ENCODE data around the gene FAM234B. TPM values are rescaled to one million over a fixed set of nuclear protein-coding genes. Genes with fewer than 3 reads are reported as not detected.

Gene FAM234B
- total RNA-seq, 1 donor, result 3.3 TPM

- peak within 1 kb of the TSS; percentile 40 for H3K4me3 ChIP-seq (ENCODE audit: insufficient read depth, low read length)
- H3K9me3 ChIP-seq (ENCODE audit: low read depth, low read length), result no peaks in the 10 kb centered on the region
- DNase-seq (ENCODE audit: insufficient read length, low spot score, missing footprints), result peak; percentile 85
- peak within 1 kb of the TSS; percentile 99 for H3K27ac ChIP-seq (ENCODE audit: low read depth, low read length)
- no peak for TF ChIP-seq CTCF (IDR thresholded peaks at IDR 0.05; ENCODE audit: extremely low read depth, low read depth, low read length)
- no peaks in the 10 kb centered on the region for H3K36me3 ChIP-seq (ENCODE audit: insufficient read depth, low read length)
- H3K4me1 ChIP-seq (ENCODE audit: insufficient read depth, low read length), result peaks cover 50% of the 10 kb centered on the region
- no peaks in the 10 kb centered on the region for H3K27me3 ChIP-seq (ENCODE audit: insufficient read depth, low read length)
- no peaks in the 10 kb centered on the region for H3K79me2 ChIP-seq (ENCODE audit: insufficient read depth, low read length)
- H3K4me2 ChIP-seq (ENCODE audit: insufficient read depth, low read length), result peak within 1 kb of the TSS; percentile 85
- H4K20me1 ChIP-seq (ENCODE audit: insufficient read depth, low read length), result no peaks in the 10 kb centered on the region
- H2AFZ ChIP-seq (ENCODE audit: low read length), result peak within 1 kb of the TSS; percentile 60
Observed at GRCh38 chr12:13103391-13104033, 59.3 kb downstream of the FAM234B start, which contains the start of gene GSG1. Gene GSG1 (minus strand): TSS chr12:13103667. CDS start chr12:13103512, 155 bp downstream.

- TF ChIP-seq CTCF (IDR thresholded peaks at IDR 0.05; ENCODE audit: extremely low read depth, low read depth, low read length), result no peak
- H3K4me2 ChIP-seq (ENCODE audit: insufficient read depth, low read length), result no peak overlapping the region
Observed at GRCh38 chr12:13104409-13104808, 60.2 kb downstream of the FAM234B start.

GRCh38 chr12:13105781-13106180 lies 61.6 kb downstream of the FAM234B start:
- TF ChIP-seq CTCF (IDR thresholded peaks at IDR 0.05; ENCODE audit: extremely low read depth, low read depth, low read length), result no peak
- no peaks in the 10 kb centered on the region for H3K9me3 ChIP-seq (ENCODE audit: low read depth, low read length)
- no peak overlapping the region for H3K4me3 ChIP-seq (ENCODE audit: insufficient read depth, low read length)
- peaks cover 28% of the 10 kb centered on the region for H3K4me1 ChIP-seq (ENCODE audit: insufficient read depth, low read length)
- no peak overlapping the region for H3K4me2 ChIP-seq (ENCODE audit: insufficient read depth, low read length)
- H4K20me1 ChIP-seq (ENCODE audit: insufficient read depth, low read length), result no peaks in the 10 kb centered on the region
- no peak overlapping the region for H3K27ac ChIP-seq (ENCODE audit: low read depth, low read length)
- DNase-seq (ENCODE audit: insufficient read length, low spot score, missing footprints), result no peak
- H3K36me3 ChIP-seq (ENCODE audit: insufficient read depth, low read length), result no peaks in the 10 kb centered on the region
- H2AFZ ChIP-seq (ENCODE audit: low read length), result no peak overlapping the region
- no peaks in the 10 kb centered on the region for H3K27me3 ChIP-seq (ENCODE audit: insufficient read depth, low read length)
- no peaks in the 10 kb centered on the region for H3K79me2 ChIP-seq (ENCODE audit: insufficient read depth, low read length)

More at GRCh38 chr12:13104409-13104808, 60.2 kb downstream of the FAM234B start:
- Histone ChIP-seq H3K9me3 (ENCODE audit: low read depth, low read length) (no peaks in the 10 kb centered on the region), H3K27me3 (ENCODE audit: insufficient read depth, low read length) (no peaks in the 10 kb centered on the region), H3K79me2 (ENCODE audit: insufficient read depth, low read length) (no peaks in the 10 kb centered on the region), H4K20me1 (ENCODE audit: insufficient read depth, low read length) (no peaks in the 10 kb centered on the region), H3K36me3 (ENCODE audit: insufficient read depth, low read length) (no peaks in the 10 kb centered on the region), H2AFZ (ENCODE audit: low read length) (no peak overlapping the region), H3K4me3 (ENCODE audit: insufficient read depth, low read length) (no peak overlapping the region), H3K27ac (ENCODE audit: low read depth, low read length) (no peak overlapping the region), H3K4me1 (ENCODE audit: insufficient read depth, low read length) (peaks cover 42% of the 10 kb centered on the region)
- DNase-seq (ENCODE audit: insufficient read length, low spot score, missing footprints), result no peak

GRCh38 chr12:13106666-13107065 lies 62.5 kb downstream of the FAM234B start:
- no peak for TF ChIP-seq CTCF (IDR thresholded peaks at IDR 0.05; ENCODE audit: extremely low read depth, low read depth, low read length)
- Histone ChIP-seq H2AFZ (ENCODE audit: low read length) (no peak overlapping the region), H3K9me3 (ENCODE audit: low read depth, low read length) (no peaks in the 10 kb centered on the region), H3K4me3 (ENCODE audit: insufficient read depth, low read length) (no peak overlapping the region), H3K27ac (ENCODE audit: low read depth, low read length) (no peak overlapping the region), H3K4me2 (ENCODE audit: insufficient read depth, low read length) (no peak overlapping the region), H4K20me1 (ENCODE audit: insufficient read depth, low read length) (no peaks in the 10 kb centered on the region), H3K79me2 (ENCODE audit: insufficient read depth, low read length) (no peaks in the 10 kb centered on the region), H3K27me3 (ENCODE audit: insufficient read depth, low read length) (no peaks in the 10 kb centered on the region), H3K4me1 (ENCODE audit: insufficient read depth, low read length) (peaks cover 23% of the 10 kb centered on the region), H3K36me3 (ENCODE audit: insufficient read depth, low read length) (no peaks in the 10 kb centered on the region)
- no peak for DNase-seq (ENCODE audit: insufficient read length, low spot score, missing footprints)
